Endometrial microvascular endothelial cells (primary cell): ENCODE data around the gene GTF3C4. TPM values are rescaled to one million over a fixed set of nuclear protein-coding genes. Genes with fewer than 3 reads are reported as not detected.

Experiments
- total RNA-seq: library from RNA; depleted of rRNA; stranded (reverse); fragments of >200 nt; gene quantifications from one replicate; pipeline ENCODE4 v1.2.3, GENCODE V29; 2015; ENCODE audit errors: inconsistent ontology term

Gene GTF3C4
- total RNA-seq, 1 donor from 2014 or later, result 16.3 TPM

Other genes starting within 250 kb of the GTF3C4 start
- gene BARHL1, start 87.9 kb upstream of the GTF3C4 start, total RNA-seq, result not detected
- gene DDX31, start 481 bp upstream of the GTF3C4 start, total RNA-seq, result 14.7 TPM
- not detected for gene AK8, start 207.8 kb downstream of the GTF3C4 start, total RNA-seq
- 2.9 TPM for gene SPACA9, start 208.4 kb downstream of the GTF3C4 start, total RNA-seq